ENCODE results near the gene NWD2. TPM values are rescaled to one million over a fixed set of nuclear protein-coding genes. Genes with fewer than 3 reads are reported as not detected.
A peak's percentile ranks its signal among the peaks of the same experiment; 100 is the strongest.
"Not testable (repeated sequence)": the region's sequence is repeated elsewhere in the genome, so short reads cannot be mapped to it uniquely, and the experiment has no call there.

NWD2 gene
- 0.41 TPM for polyA plus RNA-seq (2013, experiment 1 of 2)
- 0.36 TPM for polyA plus RNA-seq (2013, experiment 2 of 2)

- no CpG with 5 or more reads among the region's 95 CpGs for WGBS (ENCODE audit: extremely low coverage, insufficient coverage, low lambda C conversion rate)
- no peak within 1 kb of the TSS for H2AK5ac ChIP-seq (ENCODE audit: low read length)
- no peak within 1 kb of the TSS for H4K8ac ChIP-seq (ENCODE audit: low read depth, low read length)
- peak; percentile 44 for DNase-seq
- peaks cover 4% of the 10 kb centered on the region for H3K4me1 ChIP-seq (ENCODE audit: control insufficient read depth, low read depth, low read length)
- no peaks in the 10 kb centered on the region for H3K79me1 ChIP-seq (ENCODE audit: low read length)
- no peak within 1 kb of the TSS for H3K23ac ChIP-seq (ENCODE audit: low read length)
- H4K5ac ChIP-seq (ENCODE audit: low read length) = no peak within 1 kb of the TSS
- H3K56ac ChIP-seq (ENCODE audit: low read length) = peak within 1 kb of the TSS; percentile 76
- no peaks in the 10 kb centered on the region for H3K36me3 ChIP-seq (ENCODE audit: control insufficient read depth, insufficient read depth, low read length)
- H2BK15ac ChIP-seq (replicated peaks; ENCODE audit: low read depth) = no peak within 1 kb of the TSS
- H3K4me3 ChIP-seq (ENCODE audit: low read length) = peak within 1 kb of the TSS; percentile 25
- H3K27me3 ChIP-seq (ENCODE audit: insufficient read depth, low read length, poor library complexity) = peaks cover 22% of the 10 kb centered on the region
- no peak within 1 kb of the TSS for H3K18ac ChIP-seq (ENCODE audit: low read length)
- no peak within 1 kb of the TSS for H2BK120ac ChIP-seq (ENCODE audit: low read depth, low read length)
- H3K9ac ChIP-seq (ENCODE audit: low read length) = peak within 1 kb of the TSS; percentile 43
- no peak within 1 kb of the TSS for H3K27ac ChIP-seq (ENCODE audit: low read depth, low read length)
- peak within 1 kb of the TSS; percentile 67 for H3K4me2 ChIP-seq (ENCODE audit: low read length)
- no peak within 1 kb of the TSS for H2BK5ac ChIP-seq (ENCODE audit: low read length)
- H3K4ac ChIP-seq (ENCODE audit: low read depth, low read length) = no peak within 1 kb of the TSS
- no peaks in the 10 kb centered on the region for H3K79me2 ChIP-seq (ENCODE audit: control insufficient read depth, insufficient read depth, low read length)
These were observed at the start of gene NWD2 for GRCh38 chr4:37244583-37245390. NWD2 (plus strand) TSS chr4:37244743; CDS start chr4:37245068, 325 bp downstream.

- no peak overlapping the region for H3K4me2 ChIP-seq (ENCODE audit: low read length)
- H2BK5ac ChIP-seq (ENCODE audit: low read length) = no peak overlapping the region
- no peak overlapping the region for H4K8ac ChIP-seq (ENCODE audit: low read depth, low read length)
- no peak for DNase-seq
- no peak overlapping the region for H4K5ac ChIP-seq (ENCODE audit: low read length)
- H3K36me3 ChIP-seq (ENCODE audit: control insufficient read depth, insufficient read depth, low read length) = no peaks in the 10 kb centered on the region
- no peaks in the 10 kb centered on the region for H3K79me2 ChIP-seq (ENCODE audit: control insufficient read depth, insufficient read depth, low read length)
- no peak overlapping the region for H2BK120ac ChIP-seq (ENCODE audit: low read depth, low read length)
- H3K4ac ChIP-seq (ENCODE audit: low read depth, low read length) = no peak overlapping the region
- H2BK15ac ChIP-seq (replicated peaks; ENCODE audit: low read depth) = no peak overlapping the region
- H3K27me3 ChIP-seq (ENCODE audit: insufficient read depth, low read length, poor library complexity) = no peaks in the 10 kb centered on the region
- H3K4me1 ChIP-seq (ENCODE audit: control insufficient read depth, low read depth, low read length) = no peaks in the 10 kb centered on the region
- H3K18ac ChIP-seq (ENCODE audit: low read length) = no peak overlapping the region
- H3K56ac ChIP-seq (ENCODE audit: low read length) = no peak overlapping the region
- H3K9ac ChIP-seq (ENCODE audit: low read length) = no peak overlapping the region
- no peak overlapping the region for H3K23ac ChIP-seq (ENCODE audit: low read length)
- no peaks in the 10 kb centered on the region for H3K79me1 ChIP-seq (ENCODE audit: low read length)
- no peak overlapping the region for H3K27ac ChIP-seq (ENCODE audit: low read depth, low read length)
- no CpG with 5 or more reads among the region's 3 CpGs for WGBS (ENCODE audit: extremely low coverage, insufficient coverage, low lambda C conversion rate)
- H3K4me3 ChIP-seq (ENCODE audit: low read length) = no peak overlapping the region
- no peak overlapping the region for H2AK5ac ChIP-seq (ENCODE audit: low read length)
These were observed 46.6 kb upstream of the NWD2 start for GRCh38 chr4:37197899-37198298.

- H3K4me1 ChIP-seq (ENCODE audit: control insufficient read depth, low read depth, low read length); H3K79me1 ChIP-seq (ENCODE audit: low read length); H3K4me2 ChIP-seq (ENCODE audit: low read length); H3K27me3 ChIP-seq (ENCODE audit: insufficient read depth, low read length, poor library complexity); H3K18ac ChIP-seq (ENCODE audit: low read length); H2BK120ac ChIP-seq (ENCODE audit: low read depth, low read length); H3K56ac ChIP-seq (ENCODE audit: low read length); H3K4me3 ChIP-seq (ENCODE audit: low read length); DNase-seq; H2BK15ac ChIP-seq (replicated peaks; ENCODE audit: low read depth); H3K9ac ChIP-seq (ENCODE audit: low read length); H3K4ac ChIP-seq (ENCODE audit: low read depth, low read length); H3K23ac ChIP-seq (ENCODE audit: low read length); H3K36me3 ChIP-seq (ENCODE audit: control insufficient read depth, insufficient read depth, low read length); H2AK5ac ChIP-seq (ENCODE audit: low read length); H4K5ac ChIP-seq (ENCODE audit: low read length); H2BK5ac ChIP-seq (ENCODE audit: low read length); H3K27ac ChIP-seq (ENCODE audit: low read depth, low read length); H3K79me2 ChIP-seq (ENCODE audit: control insufficient read depth, insufficient read depth, low read length); H4K8ac ChIP-seq (ENCODE audit: low read depth, low read length): not testable (repeated sequence)
- WGBS (ENCODE audit: extremely low coverage, insufficient coverage, low lambda C conversion rate) = no CpG with 5 or more reads among the region's 1 CpG
These were observed 39.8 kb upstream of the NWD2 start for GRCh38 chr4:37204740-37205139.

GRCh38 chr4:37216209-37216608 lies 28.3 kb upstream of the NWD2 start:
- H3K56ac ChIP-seq (ENCODE audit: low read length) = no peak overlapping the region
- H3K79me1 ChIP-seq (ENCODE audit: low read length) = no peaks in the 10 kb centered on the region
- H3K18ac ChIP-seq (ENCODE audit: low read length) = no peak overlapping the region
- H3K4me2 ChIP-seq (ENCODE audit: low read length) = no peak overlapping the region
- H4K5ac ChIP-seq (ENCODE audit: low read length) = no peak overlapping the region
- no peak overlapping the region for H4K8ac ChIP-seq (ENCODE audit: low read depth, low read length)
- H3K27me3 ChIP-seq (ENCODE audit: insufficient read depth, low read length, poor library complexity) = no peaks in the 10 kb centered on the region
- no peak overlapping the region for H3K9ac ChIP-seq (ENCODE audit: low read length)
- no peak overlapping the region for H3K27ac ChIP-seq (ENCODE audit: low read depth, low read length)
- H3K4me1 ChIP-seq (ENCODE audit: control insufficient read depth, low read depth, low read length) = no peaks in the 10 kb centered on the region
- no peak overlapping the region for H3K23ac ChIP-seq (ENCODE audit: low read length)
- H3K4me3 ChIP-seq (ENCODE audit: low read length) = no peak overlapping the region
- no peaks in the 10 kb centered on the region for H3K79me2 ChIP-seq (ENCODE audit: control insufficient read depth, insufficient read depth, low read length)
- no peak overlapping the region for H2BK5ac ChIP-seq (ENCODE audit: low read length)
- H2BK120ac ChIP-seq (ENCODE audit: low read depth, low read length) = no peak overlapping the region
- no CpG with 5 or more reads among the region's 2 CpGs for WGBS (ENCODE audit: extremely low coverage, insufficient coverage, low lambda C conversion rate)
- no peak overlapping the region for H2BK15ac ChIP-seq (replicated peaks; ENCODE audit: low read depth)
- DNase-seq = no peak
- H3K36me3 ChIP-seq (ENCODE audit: control insufficient read depth, insufficient read depth, low read length) = no peaks in the 10 kb centered on the region
- no peak overlapping the region for H3K4ac ChIP-seq (ENCODE audit: low read depth, low read length)
- no peak overlapping the region for H2AK5ac ChIP-seq (ENCODE audit: low read length)

- no peak overlapping the region for H3K4ac ChIP-seq (ENCODE audit: low read depth, low read length)
- no peaks in the 10 kb centered on the region for H3K79me1 ChIP-seq (ENCODE audit: low read length)
- H2BK5ac ChIP-seq (ENCODE audit: low read length) = no peak overlapping the region
- H4K5ac ChIP-seq (ENCODE audit: low read length) = no peak overlapping the region
- DNase-seq = no peak
- no peaks in the 10 kb centered on the region for H3K79me2 ChIP-seq (ENCODE audit: control insufficient read depth, insufficient read depth, low read length)
- no peak overlapping the region for H3K4me3 ChIP-seq (ENCODE audit: low read length)
- H3K27me3 ChIP-seq (ENCODE audit: insufficient read depth, low read length, poor library complexity) = no peaks in the 10 kb centered on the region
- no peak overlapping the region for H3K56ac ChIP-seq (ENCODE audit: low read length)
- H2BK15ac ChIP-seq (replicated peaks; ENCODE audit: low read depth) = no peak overlapping the region
- no peak overlapping the region for H2AK5ac ChIP-seq (ENCODE audit: low read length)
- no peak overlapping the region for H3K18ac ChIP-seq (ENCODE audit: low read length)
- H3K27ac ChIP-seq (ENCODE audit: low read depth, low read length) = no peak overlapping the region
- no peaks in the 10 kb centered on the region for H3K4me1 ChIP-seq (ENCODE audit: control insufficient read depth, low read depth, low read length)
- H4K8ac ChIP-seq (ENCODE audit: low read depth, low read length) = no peak overlapping the region
- H3K4me2 ChIP-seq (ENCODE audit: low read length) = no peak overlapping the region
- H2BK120ac ChIP-seq (ENCODE audit: low read depth, low read length) = no peak overlapping the region
- H3K36me3 ChIP-seq (ENCODE audit: control insufficient read depth, insufficient read depth, low read length) = no peaks in the 10 kb centered on the region
- no CpG with 5 or more reads among the region's 3 CpGs for WGBS (ENCODE audit: extremely low coverage, insufficient coverage, low lambda C conversion rate)
- no peak overlapping the region for H3K9ac ChIP-seq (ENCODE audit: low read length)
- H3K23ac ChIP-seq (ENCODE audit: low read length) = no peak overlapping the region
These were observed 25.3 kb upstream of the NWD2 start for GRCh38 chr4:37219242-37219641.

GRCh38 chr4:37219990-37220389 lies 24.6 kb upstream of the NWD2 start:
- no peak overlapping the region for H4K5ac ChIP-seq (ENCODE audit: low read length)
- no peak overlapping the region for H2AK5ac ChIP-seq (ENCODE audit: low read length)
- H3K79me2 ChIP-seq (ENCODE audit: control insufficient read depth, insufficient read depth, low read length) = no peaks in the 10 kb centered on the region
- no peak overlapping the region for H3K56ac ChIP-seq (ENCODE audit: low read length)
- H3K18ac ChIP-seq (ENCODE audit: low read length) = no peak overlapping the region
- no peak overlapping the region for H3K9ac ChIP-seq (ENCODE audit: low read length)
- no peak overlapping the region for H2BK5ac ChIP-seq (ENCODE audit: low read length)
- H3K27me3 ChIP-seq (ENCODE audit: insufficient read depth, low read length, poor library complexity) = no peaks in the 10 kb centered on the region
- no peak overlapping the region for H4K8ac ChIP-seq (ENCODE audit: low read depth, low read length)
- H2BK15ac ChIP-seq (replicated peaks; ENCODE audit: low read depth) = no peak overlapping the region
- no CpG with 5 or more reads among the region's 2 CpGs for WGBS (ENCODE audit: extremely low coverage, insufficient coverage, low lambda C conversion rate)
- DNase-seq = no peak
- no peak overlapping the region for H2BK120ac ChIP-seq (ENCODE audit: low read depth, low read length)
- no peaks in the 10 kb centered on the region for H3K4me1 ChIP-seq (ENCODE audit: control insufficient read depth, low read depth, low read length)
- H3K36me3 ChIP-seq (ENCODE audit: control insufficient read depth, insufficient read depth, low read length) = no peaks in the 10 kb centered on the region
- no peak overlapping the region for H3K4me3 ChIP-seq (ENCODE audit: low read length)
- no peak overlapping the region for H3K4me2 ChIP-seq (ENCODE audit: low read length)
- no peak overlapping the region for H3K27ac ChIP-seq (ENCODE audit: low read depth, low read length)
- H3K4ac ChIP-seq (ENCODE audit: low read depth, low read length) = no peak overlapping the region
- no peak overlapping the region for H3K23ac ChIP-seq (ENCODE audit: low read length)
- no peaks in the 10 kb centered on the region for H3K79me1 ChIP-seq (ENCODE audit: low read length)

Data from mesendoderm (in vitro differentiated cells).